LNCAP (cell line): ENCODE measurements around the gene ZNF672.

Source experiments
- TF ChIP-seq, protein P1 (sequence below): fragments of 450-650 bp; IDR thresholded peaks from 2 replicates; pipeline ENCODE4 v1.5.1; 2017; ENCODE audit warnings: mild to moderate bottlenecking

Gene ZNF672

DNA sequence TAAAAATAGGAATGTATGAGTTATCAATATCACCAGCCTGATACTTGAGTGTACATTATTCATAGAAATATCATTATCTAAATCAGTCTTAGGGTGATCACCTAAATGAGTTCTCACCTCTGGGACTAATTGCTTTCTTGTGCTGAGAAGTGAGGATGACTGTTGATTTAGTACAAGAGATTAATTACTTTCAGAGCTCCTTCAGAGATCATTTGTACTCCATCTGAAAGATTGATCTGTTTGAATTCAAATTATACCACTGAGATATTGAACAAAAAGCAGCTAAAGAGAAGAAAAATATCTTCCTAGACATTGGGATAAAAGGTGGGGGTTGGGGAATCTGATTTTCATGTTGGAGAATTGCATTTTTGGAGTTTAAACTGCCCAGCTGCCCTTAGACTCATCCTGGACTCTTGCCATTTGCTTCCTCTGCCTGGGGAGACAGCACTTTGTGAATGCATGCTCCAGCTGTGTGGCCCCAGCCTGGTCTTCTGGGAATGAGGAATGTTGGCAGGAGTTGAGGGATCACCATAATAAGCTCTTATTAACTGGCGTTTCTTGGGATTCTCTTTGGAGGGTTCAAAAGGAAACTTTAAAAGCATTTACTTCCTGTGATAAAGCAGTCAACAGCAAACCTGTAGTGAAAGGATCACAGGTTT, 48.3 kb downstream of the ZNF672 start:
- TF ChIP-seq, protein P1, sequence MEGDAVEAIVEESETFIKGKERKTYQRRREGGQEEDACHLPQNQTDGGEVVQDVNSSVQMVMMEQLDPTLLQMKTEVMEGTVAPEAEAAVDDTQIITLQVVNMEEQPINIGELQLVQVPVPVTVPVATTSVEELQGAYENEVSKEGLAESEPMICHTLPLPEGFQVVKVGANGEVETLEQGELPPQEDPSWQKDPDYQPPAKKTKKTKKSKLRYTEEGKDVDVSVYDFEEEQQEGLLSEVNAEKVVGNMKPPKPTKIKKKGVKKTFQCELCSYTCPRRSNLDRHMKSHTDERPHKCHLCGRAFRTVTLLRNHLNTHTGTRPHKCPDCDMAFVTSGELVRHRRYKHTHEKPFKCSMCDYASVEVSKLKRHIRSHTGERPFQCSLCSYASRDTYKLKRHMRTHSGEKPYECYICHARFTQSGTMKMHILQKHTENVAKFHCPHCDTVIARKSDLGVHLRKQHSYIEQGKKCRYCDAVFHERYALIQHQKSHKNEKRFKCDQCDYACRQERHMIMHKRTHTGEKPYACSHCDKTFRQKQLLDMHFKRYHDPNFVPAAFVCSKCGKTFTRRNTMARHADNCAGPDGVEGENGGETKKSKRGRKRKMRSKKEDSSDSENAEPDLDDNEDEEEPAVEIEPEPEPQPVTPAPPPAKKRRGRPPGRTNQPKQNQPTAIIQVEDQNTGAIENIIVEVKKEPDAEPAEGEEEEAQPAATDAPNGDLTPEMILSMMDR, result no peak

DNA sequence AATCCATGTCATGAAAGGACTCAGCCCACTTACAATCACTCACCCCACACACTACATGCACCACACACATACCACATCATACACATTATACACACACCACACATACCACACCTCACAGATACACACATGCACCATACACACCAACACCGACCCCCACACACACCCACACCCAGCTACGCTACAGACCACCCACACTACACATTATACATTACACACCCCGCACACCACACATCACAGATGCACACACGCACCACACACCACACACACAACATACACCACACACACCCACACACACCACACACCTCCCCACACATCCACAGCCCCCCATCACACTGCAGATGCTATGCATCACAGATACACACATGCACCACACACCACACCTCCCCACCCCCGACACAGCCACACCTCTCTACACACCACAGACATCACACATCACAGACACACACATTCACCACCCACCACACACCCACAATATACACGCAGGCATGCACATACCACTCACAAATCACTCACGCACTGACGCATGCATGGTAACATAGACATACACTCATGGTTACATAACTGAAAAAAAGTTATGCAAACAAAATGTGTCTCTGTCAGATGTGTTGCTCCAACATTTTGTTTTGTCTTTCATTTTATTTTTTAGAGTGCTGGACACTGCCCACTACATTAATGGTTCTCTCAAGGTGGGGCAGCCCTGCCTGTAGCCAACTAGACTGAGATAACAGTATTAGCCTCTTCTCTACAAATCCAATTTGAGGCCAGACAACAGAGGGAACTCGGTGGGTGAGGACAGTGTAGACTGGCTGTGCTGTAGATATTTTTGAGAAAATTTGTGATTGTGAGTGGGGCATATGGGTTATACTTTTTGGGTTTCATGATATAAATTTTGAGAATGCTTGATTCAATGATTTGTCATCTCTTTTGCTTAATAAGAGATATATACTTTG, 52.8 kb downstream of the ZNF672 start:
- TF ChIP-seq, protein P1, result no peak

DNA sequence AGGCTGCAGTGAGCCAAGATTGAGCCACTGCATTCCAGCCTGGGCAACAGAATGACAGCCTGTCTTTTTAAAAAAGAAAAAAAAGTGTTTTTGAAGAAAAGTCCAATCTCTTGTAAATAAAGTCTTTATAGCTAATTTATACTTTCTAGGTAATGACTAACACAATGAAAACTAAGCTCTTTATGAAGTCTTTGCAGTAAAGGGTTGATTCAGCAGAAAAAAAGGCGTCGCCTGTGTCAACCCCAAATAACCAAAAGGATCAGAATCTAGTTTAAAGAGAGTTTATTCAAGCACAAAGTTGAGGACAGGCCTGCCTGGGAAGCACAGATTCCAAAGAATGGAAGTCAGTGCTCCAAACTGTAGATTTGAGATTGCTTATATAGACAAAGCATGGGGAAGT, 53.7 kb downstream of the ZNF672 start:
- TF ChIP-seq, protein P1, result no peak

DNA sequence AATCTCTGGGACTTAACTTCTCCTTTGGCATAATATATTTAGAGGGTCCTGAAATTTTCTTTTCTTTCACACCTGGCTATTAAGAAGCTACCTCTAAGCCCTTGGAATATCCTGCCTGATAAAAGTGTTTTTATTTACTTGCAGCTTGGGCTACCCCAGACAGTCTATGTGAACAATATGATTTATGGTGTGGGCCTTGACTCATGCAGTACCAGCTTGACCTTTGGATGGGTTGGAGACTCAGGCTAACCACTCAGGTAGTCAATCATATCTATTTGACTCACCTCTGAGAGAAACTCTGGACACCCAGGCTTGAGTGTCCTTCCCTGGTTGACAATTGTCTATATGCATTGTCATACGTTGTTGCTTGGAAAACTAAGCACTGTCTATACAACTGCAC, 54.6 kb downstream of the ZNF672 start:
- TF ChIP-seq, protein P1, result no peak

DNA sequence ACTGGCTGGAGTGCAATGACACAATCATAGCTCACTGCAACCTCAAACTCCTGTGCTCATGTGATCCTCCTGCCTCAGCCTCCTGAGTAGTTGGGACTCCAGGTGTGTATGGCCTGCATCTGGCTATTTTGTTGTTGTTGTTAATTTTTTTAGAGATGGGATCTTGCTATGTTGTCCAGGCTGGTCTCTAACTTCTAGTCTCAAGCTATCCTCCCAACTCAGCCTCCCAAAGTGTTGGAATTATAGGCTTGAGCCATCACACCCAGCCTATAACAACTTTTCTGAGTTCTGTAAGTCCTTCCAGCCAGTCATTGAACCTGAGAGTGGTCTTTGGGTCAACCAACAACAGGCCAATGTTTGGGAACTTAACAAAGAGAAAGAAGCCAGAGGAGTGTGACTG, 56.8 kb downstream of the ZNF672 start:
- TF ChIP-seq, protein P1, result no peak

DNA sequence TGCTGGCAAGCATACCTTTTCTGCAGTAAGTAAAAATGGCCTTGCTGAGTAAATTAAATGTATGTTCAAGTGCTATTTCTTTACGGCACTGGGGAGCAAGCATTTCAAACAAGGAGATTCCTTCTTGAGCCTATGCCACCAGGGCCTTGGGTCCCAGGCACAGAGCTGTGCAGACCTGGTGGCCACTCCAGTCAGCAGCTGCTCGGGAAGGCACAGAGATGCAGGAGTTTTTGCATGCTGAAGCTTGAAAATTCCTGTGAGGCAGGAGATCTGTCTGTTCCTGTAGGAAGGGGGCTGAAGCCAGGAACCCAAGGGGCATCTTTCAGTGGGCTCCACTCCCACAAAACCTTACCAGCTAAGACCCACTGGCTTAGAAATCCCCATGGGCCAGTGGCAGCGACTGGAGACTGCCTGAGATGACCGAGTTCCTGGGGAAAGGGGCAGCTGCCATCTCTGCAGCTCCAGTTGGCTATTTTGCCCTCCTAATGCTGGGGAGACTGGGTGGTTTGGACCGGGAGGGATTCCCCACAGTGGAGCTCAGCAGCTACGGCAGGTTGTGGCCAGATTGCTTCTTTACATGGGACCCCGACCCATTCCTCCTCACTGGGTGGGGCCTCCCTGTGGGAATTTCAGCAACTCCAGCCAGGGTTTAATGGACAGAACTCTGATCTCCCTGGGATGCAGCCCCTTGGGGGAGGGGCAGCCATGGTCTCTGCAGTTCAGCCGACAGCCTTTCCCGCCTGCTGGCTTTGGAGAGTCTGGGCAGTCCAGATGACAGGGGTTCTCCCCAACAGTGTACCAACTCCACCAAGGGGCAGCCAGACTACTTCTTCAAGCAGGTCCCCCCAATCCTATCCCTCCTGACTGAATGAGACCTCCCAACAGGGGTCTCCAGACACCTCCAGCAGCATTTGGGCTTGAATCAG, 59.7 kb downstream of the ZNF672 start:
- TF ChIP-seq, protein P1, result no peak
